HepG2 (cell line): ENCODE measurements around the gene STAC. TPM values are rescaled to one million over a fixed set of nuclear protein-coding genes. Genes with fewer than 3 reads are reported as not detected.

ENCODE experiments used
- ATAC-seq: fragments of 200-7000 bp; cut with Tn5 transposase; 3 replicates; pipeline ENCODE4 v1.9.1; 2020; ENCODE audit warnings: mild to moderate bottlenecking, moderate library complexity
- BruUV-seq: library from RNA; stranded (reverse); fragments of 400-500 nt; replicated peaks from 2 replicates; lab custom pipeline; 2021; lab: Mats Ljungman, UMichigan
- CTCF ChIA-PET: fragments of 300-600 bp; formaldehyde crosslinking; extraction: SDS; loops from one replicate; lab custom pipeline; 2021; ENCODE audit warnings: low total read pairs, inconsistent platforms, low intra/inter-chr PET ratio; lab: Yijun Ruan, JAX
- POLR2A ChIA-PET: fragments of 350-600 bp; sonication (Branson Sonifier 250); formaldehyde crosslinking; loops from one replicate; lab custom pipeline; 2020; ENCODE audit warnings: antibody characterized with exemption, inconsistent platforms; lab: Yijun Ruan, JAX
- DNase-seq: peaks from one replicate; pipeline ENCODE4 v3.0.0-alpha.2; 2015; ENCODE audit warnings: low spot score
- FAIRE-seq: peaks from 3 replicates; lab custom pipeline; 2011; peaks lifted over from hg19 to GRCh38; lab: Jason Lieb, UNC
- H2AFZ ChIP-seq: one replicate; pipeline ENCODE4 v1.6.1; 2011; ENCODE audit warnings: low read length, inconsistent platforms
- H3K27ac ChIP-seq: fragments of 300-600 bp; 3 replicates; pipeline ENCODE4 v1.8.0; 2011; ENCODE audit warnings: mixed run types, mild to moderate bottlenecking, mixed read lengths, low read length, inconsistent platforms; ENCODE audit not compliant: insufficient read depth; ENCODE audit errors: extremely low read length
- H3K27me3 ChIP-seq, 2 experiments: fragments of 200-600 bp in 1 of 2; 2 replicates in 1 of 2; 3 replicates in 1 of 2; pipeline versions ENCODE4 v1.6.0 to v1.8.0; 2011; ENCODE audit warnings: low read length in 2 of 2, mild to moderate bottlenecking in 2 of 2, moderate library complexity in 2 of 2, inconsistent platforms in 1 of 2; ENCODE audit not compliant: insufficient read depth in 2 of 2, control insufficient read depth in 1 of 2
- H3K36me3 ChIP-seq, 2 experiments: fragments of 200-600 bp in 1 of 2; replicated peaks in 1 of 2; 2 replicates in 1 of 2; 3 replicates in 1 of 2; pipeline versions ENCODE4 v1.5.1 to v1.8.0; 2011; ENCODE audit warnings: low read length in 2 of 2, inconsistent platforms in 1 of 2; ENCODE audit not compliant: insufficient read depth in 2 of 2, control insufficient read depth in 1 of 2
- H3K4me1 ChIP-seq: 2 replicates; pipeline ENCODE4 v1.5.1; 2012; ENCODE audit warnings: low read length, inconsistent platforms; ENCODE audit not compliant: insufficient read depth
- H3K4me2 ChIP-seq: 2 replicates; pipeline ENCODE4 v1.6.0; 2011; ENCODE audit warnings: low read depth, low read length, inconsistent platforms
- H3K4me3 ChIP-seq, 3 experiments: fragments of 200-600 bp in 1 of 3; sonication (generic), shearing (Covaris generic) in 1 of 3; replicated peaks in 1 of 3; 2 replicates each; pipeline ENCODE4 v1.5.1; 2011 to 2016; ENCODE audit warnings: low read length in 3 of 3, inconsistent platforms in 2 of 3, low read depth in 2 of 3, mild to moderate bottlenecking in 2 of 3, control low read depth in 1 of 3, mixed read lengths in 1 of 3; ENCODE audit not compliant: insufficient read depth in 1 of 3
- H3K79me2 ChIP-seq: one replicate; pipeline ENCODE4 v1.6.1; 2011; ENCODE audit warnings: low read length, inconsistent platforms; ENCODE audit not compliant: insufficient read depth
- H3K9ac ChIP-seq: 2 replicates; pipeline ENCODE4 v1.6.0; 2011; ENCODE audit warnings: mild to moderate bottlenecking, low read depth, low read length, inconsistent platforms; ENCODE audit not compliant: insufficient read depth
- H3K9me3 ChIP-seq: 2 replicates; pipeline ENCODE4 v1.5.1; 2012; ENCODE audit warnings: mild to moderate bottlenecking, low read length
- H4K20me1 ChIP-seq: 2 replicates; pipeline ENCODE4 v1.6.0; 2011; ENCODE audit warnings: inconsistent platforms, mild to moderate bottlenecking, low read length, moderate library complexity; ENCODE audit not compliant: insufficient read depth
- ADNP ChIP-seq: sonication (generic); formaldehyde crosslinking; IDR thresholded peaks from 2 replicates; pipeline ENCODE4 v1.4.0; 2020; ENCODE audit warnings: missing genetic modification reagents
- CBX1 ChIP-seq: IDR thresholded peaks from one replicate; pipeline ENCODE4 v1.6.1; 2016; ENCODE audit warnings: antibody characterized with exemption, low read depth
- EEA1 ChIP-seq: sonication (generic); formaldehyde crosslinking; IDR thresholded peaks from 2 replicates; pipeline ENCODE4 v1.5.1; 2020; ENCODE audit warnings: mild to moderate bottlenecking, missing genetic modification reagents, borderline replicate concordance
- HOXA7 ChIP-seq: sonication (generic); formaldehyde crosslinking; IDR thresholded peaks from 2 replicates; pipeline ENCODE4 v1.8.1; 2022; ENCODE audit warnings: mild to moderate bottlenecking, missing genetic modification reagents, moderate library complexity
- MIER2 ChIP-seq: IDR thresholded peaks from 2 replicates; pipeline ENCODE4 v1.6.1; 2016; ENCODE audit warnings: missing biosample characterization, missing genetic modification reagents
- MTA1 ChIP-seq: sonication (generic); formaldehyde crosslinking; IDR thresholded peaks from 2 replicates; pipeline ENCODE4 v1.4.0; 2020; ENCODE audit warnings: missing genetic modification reagents, mild to moderate bottlenecking, borderline replicate concordance
- MZF1 ChIP-seq: sonication (generic); formaldehyde crosslinking; IDR thresholded peaks from 2 replicates; pipeline ENCODE4 v1.8.1; 2023; ENCODE audit warnings: mild to moderate bottlenecking, missing genetic modification reagents, borderline replicate concordance
- NFYB ChIP-seq: sonication (generic); formaldehyde crosslinking; IDR thresholded peaks from 2 replicates; pipeline ENCODE4 v1.4.0; 2020; ENCODE audit warnings: missing genetic modification reagents
- NFYC ChIP-seq: IDR thresholded peaks from 2 replicates; pipeline ENCODE4 v1.6.1; 2016; ENCODE audit warnings: missing genetic modification reagents, missing compliant biosample characterization
- TBX3 ChIP-seq: fragments of 450-650 bp; IDR thresholded peaks from 2 replicates; pipeline ENCODE4 v1.6.1; 2017; ENCODE audit warnings: antibody characterized with exemption, mild to moderate bottlenecking, inconsistent platforms, borderline replicate concordance
- ZBTB46 ChIP-seq: sonication (generic); formaldehyde crosslinking; IDR thresholded peaks from 2 replicates; pipeline ENCODE4 v1.4.0; 2020; ENCODE audit warnings: mild to moderate bottlenecking, missing genetic modification reagents, borderline replicate concordance
- ZNF253 ChIP-seq: sonication (generic); formaldehyde crosslinking; IDR thresholded peaks from 2 replicates; pipeline ENCODE4 v1.8.0; 2022; ENCODE audit warnings: mild to moderate bottlenecking, missing genetic modification reagents, borderline replicate concordance
- ZNF282 ChIP-seq: fragments of 450-650 bp; IDR thresholded peaks from 2 replicates; pipeline ENCODE4 v1.6.1; 2018; ENCODE audit not compliant: partially characterized antibody
- ZNF414 ChIP-seq: sonication (generic); formaldehyde crosslinking; IDR thresholded peaks from 2 replicates; pipeline ENCODE4 v1.5.0; 2020; ENCODE audit warnings: missing genetic modification reagents
- WGBS: methylation state at CpG from one replicate; pipeline ENCODE4 v1.1.6; 2017; ENCODE audit warnings: low lambda C conversion rate; 5-methylcytosine and 5-hydroxymethylcytosine counted together
- in situ Hi-C: cut with HindIII; loops from 2 replicates; pipeline ENCODE4 v1.10.0; 2017; ENCODE audit warnings: low pct_unique_long_range_greater_than_20kb; ENCODE audit not compliant: extremely low pct_ligation_motif_present
- intact Hi-C: fragments of 100-400 bp; cut with micrococcal nuclease; formaldehyde crosslinking; loops from one replicate; pipeline ENCODE4 v1.10.0; 2022; ENCODE audit not compliant: unreplicated experiment
- polyA plus RNA-seq, 8 experiments: library from polyadenylated mRNA; depleted of rRNA in 3 of 8; stranded (reverse) in 7 of 8; unstranded in 1 of 8; fragments of >200 nt; fragmentation: Illumina TruSeq in 4 of 8; extraction: Trizol in 4 of 8; gene quantifications; 2 replicates each; pipeline versions ENCODE4 v1.2.1 to v1.2.3, GENCODE V29; 2011 to 2016; ENCODE audit warnings: low read depth in 4 of 8, missing spikeins in 1 of 8, mixed read lengths in 1 of 8; ENCODE audit not compliant: insufficient read depth in 1 of 8
- total RNA-seq, 5 experiments: library from RNA; depleted of rRNA; stranded (reverse); fragments of >200 nt; fragmentation: Illumina TruSeq; extraction: Trizol; gene quantifications; 2 replicates each; pipeline ENCODE4 v1.2.3, GENCODE V29; 2016; ENCODE audit warnings: low read depth in 1 of 5
- TF ChIP-seq, protein P1 (sequence below): sonication (generic); formaldehyde crosslinking; IDR thresholded peaks from 2 replicates; pipeline ENCODE4 v1.4.0; 2020; ENCODE audit warnings: missing genetic modification reagents

The STAC gene
- total and polyA plus RNA-seq, 2 of the 13 experiments (the other 11 are each of a cell fraction or from before 2014, with no cell fraction given), result not detected

- Histone ChIP-seq H3K9me3 (no peaks in the 10 kb centered on the region), H3K27ac (no peak overlapping the region), H3K9ac (no peak overlapping the region), H3K36me3 (no peaks in the 10 kb centered on the region), H3K4me2 (no peak overlapping the region), H3K27me3 (no peaks in the 10 kb centered on the region; a peak in 1 of 5 replicates), H3K4me3 (no peak overlapping the region), H2AFZ (no peak overlapping the region), H3K4me1 (no peaks in the 10 kb centered on the region), H4K20me1 (no peaks in the 10 kb centered on the region), H3K79me2 (no peaks in the 10 kb centered on the region)
- ATAC-seq (no peak), DNase-seq (no peak), FAIRE-seq (no peak)
- TF ChIP-seq TBX3 (no peak), MTA1 (CRISPR knock-in tag) (no peak), NFYC (no peak), EEA1 (no peak), MIER2 (CRISPR knock-in tag) (no peak), MZF1 (CRISPR knock-in tag) (no peak), ADNP (no peak), CBX1 (no peak), ZNF414 (CRISPR knock-in tag) (no peak), ZNF282 (no peak), ZNF253 (CRISPR knock-in tag) (no peak), HOXA7 (no peak), NFYB (no peak), ZBTB46 (no peak)
- TF ChIP-seq, protein P1, sequence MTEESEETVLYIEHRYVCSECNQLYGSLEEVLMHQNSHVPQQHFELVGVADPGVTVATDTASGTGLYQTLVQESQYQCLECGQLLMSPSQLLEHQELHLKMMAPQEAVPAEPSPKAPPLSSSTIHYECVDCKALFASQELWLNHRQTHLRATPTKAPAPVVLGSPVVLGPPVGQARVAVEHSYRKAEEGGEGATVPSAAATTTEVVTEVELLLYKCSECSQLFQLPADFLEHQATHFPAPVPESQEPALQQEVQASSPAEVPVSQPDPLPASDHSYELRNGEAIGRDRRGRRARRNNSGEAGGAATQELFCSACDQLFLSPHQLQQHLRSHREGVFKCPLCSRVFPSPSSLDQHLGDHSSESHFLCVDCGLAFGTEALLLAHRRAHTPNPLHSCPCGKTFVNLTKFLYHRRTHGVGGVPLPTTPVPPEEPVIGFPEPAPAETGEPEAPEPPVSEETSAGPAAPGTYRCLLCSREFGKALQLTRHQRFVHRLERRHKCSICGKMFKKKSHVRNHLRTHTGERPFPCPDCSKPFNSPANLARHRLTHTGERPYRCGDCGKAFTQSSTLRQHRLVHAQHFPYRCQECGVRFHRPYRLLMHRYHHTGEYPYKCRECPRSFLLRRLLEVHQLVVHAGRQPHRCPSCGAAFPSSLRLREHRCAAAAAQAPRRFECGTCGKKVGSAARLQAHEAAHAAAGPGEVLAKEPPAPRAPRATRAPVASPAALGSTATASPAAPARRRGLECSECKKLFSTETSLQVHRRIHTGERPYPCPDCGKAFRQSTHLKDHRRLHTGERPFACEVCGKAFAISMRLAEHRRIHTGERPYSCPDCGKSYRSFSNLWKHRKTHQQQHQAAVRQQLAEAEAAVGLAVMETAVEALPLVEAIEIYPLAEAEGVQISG (CRISPR knock-in tag), result no peak
- no TSS peak for BruUV-seq
- ChIA-PET CTCF (no interaction called here), POLR2A (no interaction called here)
- 0% methylated on average over 3 of the region's 3 CpGs for WGBS
- in situ Hi-C loops, result no loop called here
- intact Hi-C loops, result no loop called here
These were observed 6.6 kb upstream of the STAC start for GRCh38 chr3:36373666-36374065.
